Heart left ventricle (tissue), 13 donors: ENCODE data around the gene SLA2.

Experiments used
- POLR2A ChIP-seq, 2 donors: fragments of 450-650 bp; IDR thresholded peaks; one replicate each; pipeline ENCODE4 v1.6.1; 2017; ENCODE audit warnings: antibody characterized with exemption in 2 of 2, mild to moderate bottlenecking in 2 of 2, moderate library complexity in 2 of 2
- TF ChIP-seq, protein P1 (sequence below), 12 donors: fragments of 200-600 bp; sonication (generic) in 4 of 12; IDR thresholded peaks; one replicate each; pipeline versions ENCODE4 v1.5.0 to v1.8.0; 2018 to 2022; ENCODE audit warnings: antibody characterized with exemption in 12 of 12, mild to moderate bottlenecking in 5 of 12
- donor health status: ischemic (EF 13 %, LVEDD 7.1; RV severe dilation, severe dysfunction).
- donor health status: DM: no; HTN: yes; CAD: no.
- donor health status: DM: no; HTN: no; CAD: no.
- donor health status: ischemic (EF 25% LVEDD 6.9; RV normal size, moderate dysfunction).
- donor health status: ischemic (EF 25% LVEDD 5.7; RV mildly dilated, moderate dysfunction).
- donor health status: ischemic (EF 35%, LVEDD 5.7; RV mildly dilated, moderate dysfunction).
- donor health status: nonischemic (EF 11% LVEDD 7.7; RV severe dilation, severe dysfunction).
- donor health status: DM: yes; HTN: yes; CAD: no.
- donor health status: PGD.
- donor health status: ischemic (EF 29% LVEDD 5.4; RV normal size, mild dysfunction).
- donor health status: nonischemic (EF 23%, LVEDD 6.1; RV moderate dilation, normal function).

DNA sequence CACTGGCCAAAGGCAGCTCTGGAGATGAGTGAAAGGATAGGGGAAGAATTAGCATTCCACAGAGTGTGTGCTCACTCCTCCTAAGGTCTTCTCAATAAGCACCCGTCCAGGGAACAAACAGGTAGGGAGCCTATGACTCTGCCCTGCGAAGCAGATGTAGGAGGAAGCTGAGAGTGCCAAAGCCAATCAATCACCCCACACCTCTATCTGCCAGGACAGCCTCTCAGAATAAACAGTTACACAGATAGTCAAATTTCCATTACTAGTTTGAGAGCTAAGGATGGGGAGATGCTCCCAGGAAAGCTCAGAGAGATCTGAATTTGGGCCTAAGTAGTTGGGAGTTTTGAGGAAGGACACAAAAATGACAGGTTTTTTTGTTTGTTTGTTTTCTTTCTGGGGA is 40.5 kb upstream of the SLA2 start:
- TF ChIP-seq POLR2A (IDR thresholded peaks at IDR 0.05): no peak
- TF ChIP-seq, protein P1, sequence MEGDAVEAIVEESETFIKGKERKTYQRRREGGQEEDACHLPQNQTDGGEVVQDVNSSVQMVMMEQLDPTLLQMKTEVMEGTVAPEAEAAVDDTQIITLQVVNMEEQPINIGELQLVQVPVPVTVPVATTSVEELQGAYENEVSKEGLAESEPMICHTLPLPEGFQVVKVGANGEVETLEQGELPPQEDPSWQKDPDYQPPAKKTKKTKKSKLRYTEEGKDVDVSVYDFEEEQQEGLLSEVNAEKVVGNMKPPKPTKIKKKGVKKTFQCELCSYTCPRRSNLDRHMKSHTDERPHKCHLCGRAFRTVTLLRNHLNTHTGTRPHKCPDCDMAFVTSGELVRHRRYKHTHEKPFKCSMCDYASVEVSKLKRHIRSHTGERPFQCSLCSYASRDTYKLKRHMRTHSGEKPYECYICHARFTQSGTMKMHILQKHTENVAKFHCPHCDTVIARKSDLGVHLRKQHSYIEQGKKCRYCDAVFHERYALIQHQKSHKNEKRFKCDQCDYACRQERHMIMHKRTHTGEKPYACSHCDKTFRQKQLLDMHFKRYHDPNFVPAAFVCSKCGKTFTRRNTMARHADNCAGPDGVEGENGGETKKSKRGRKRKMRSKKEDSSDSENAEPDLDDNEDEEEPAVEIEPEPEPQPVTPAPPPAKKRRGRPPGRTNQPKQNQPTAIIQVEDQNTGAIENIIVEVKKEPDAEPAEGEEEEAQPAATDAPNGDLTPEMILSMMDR (IDR thresholded peaks at IDR 0.05): no peak
